SK-N-MC (cell line): ENCODE data around the gene KIAA0513.

Experiments used
- EZH2 ChIP-seq: fragments of 200-600 bp; sonication (generic); IDR thresholded peaks from one replicate; pipeline ENCODE4 v1.6.1; 2017; ENCODE audit warnings: antibody characterized with exemption
- FOXP2 ChIP-seq: optimal IDR thresholded peaks from 2 replicates; pipeline ENCODE3; 2011; ENCODE audit warnings: mild to moderate bottlenecking, moderate library complexity; ENCODE audit not compliant: insufficient read depth; ENCODE audit errors: extremely low read length, control extremely low read depth
- POLR2AphosphoS5 ChIP-seq: IDR thresholded peaks from 2 replicates; pipeline ENCODE4 v1.6.1; 2012; ENCODE audit warnings: mild to moderate bottlenecking, low read depth, low read length, borderline replicate concordance

DNA sequence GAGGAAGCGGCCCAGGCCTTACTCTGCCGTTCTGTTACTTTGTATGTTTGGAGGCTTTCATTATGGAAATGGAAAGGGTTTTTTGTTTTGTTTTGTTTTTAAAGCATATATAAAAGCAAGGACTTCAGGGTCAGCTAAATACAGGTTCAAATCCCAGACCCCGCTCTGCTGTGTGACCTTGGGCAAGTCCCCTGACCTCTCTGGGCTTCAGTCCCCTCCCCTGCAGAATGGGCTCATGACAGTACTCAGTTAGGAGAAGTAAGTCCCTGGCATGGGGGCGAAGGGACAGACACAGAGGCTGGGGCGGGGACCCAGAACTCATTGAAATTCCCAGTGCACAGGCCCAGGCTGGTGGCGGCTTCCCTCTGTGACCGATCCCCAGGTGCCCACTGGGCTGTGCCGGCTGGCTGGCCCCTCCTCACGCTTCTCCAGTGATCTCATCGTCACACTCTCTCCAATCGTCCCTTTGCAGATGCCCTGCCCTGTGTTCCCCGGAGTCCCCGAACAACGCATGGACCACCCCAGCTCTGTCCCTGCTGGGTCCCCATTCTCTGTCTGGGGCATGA, 85.7 kb downstream of the KIAA0513 start:
- TF ChIP-seq POLR2AphosphoS5 (no peak), EZH2 (no peak), FOXP2 (no peak)
